DND-41 (cell line): ENCODE results near the gene PAXIP1.
A peak's percentile ranks its signal among the peaks of the same experiment; 100 is the strongest.

Experiments used
- ATAC-seq: fragments of 200-7000 bp; cut with Tn5 transposase; 3 replicates; pipeline ENCODE4 v1.9.1; 2021; ENCODE audit warnings: low read depth; ENCODE audit not compliant: insufficient read depth
- DNase-seq: peaks from one replicate; pipeline ENCODE4 v3.0.0-alpha.2; 2020
- H2AFZ ChIP-seq: 2 replicates; pipeline ENCODE4 v1.6.0; 2012; ENCODE audit warnings: low read depth, low read length
- H3K27ac ChIP-seq: 2 replicates; pipeline ENCODE4 v1.5.1; 2012; ENCODE audit warnings: low read length, inconsistent platforms
- H3K27me3 ChIP-seq: fragments of 200-600 bp; sonication (generic); 2 replicates; pipeline ENCODE4 v1.6.0; 2012; ENCODE audit warnings: low read length, mild to moderate bottlenecking, inconsistent platforms; ENCODE audit not compliant: insufficient read depth, poor library complexity
- H3K36me3 ChIP-seq: 2 replicates; pipeline ENCODE4 v1.5.1; 2012; ENCODE audit warnings: low read length, inconsistent platforms; ENCODE audit not compliant: insufficient read depth
- H3K4me1 ChIP-seq: 2 replicates; pipeline ENCODE4 v1.5.1; 2012; ENCODE audit warnings: mild to moderate bottlenecking, low read length; ENCODE audit not compliant: insufficient read depth
- H3K4me2 ChIP-seq: 2 replicates; pipeline ENCODE4 v1.6.0; 2012; ENCODE audit warnings: mild to moderate bottlenecking, moderate library complexity, low read length, inconsistent platforms; ENCODE audit not compliant: insufficient read depth
- H3K4me3 ChIP-seq, 2 experiments: fragments of 200-600 bp in 1 of 2; shearing (Covaris generic) in 1 of 2; 2 replicates each; pipeline ENCODE4 v1.5.1; 2012 to 2016; ENCODE audit warnings: inconsistent platforms in 2 of 2, low read length in 2 of 2, mild to moderate bottlenecking in 2 of 2, low read depth in 1 of 2, moderate library complexity in 1 of 2
- H3K79me2 ChIP-seq: 2 replicates; pipeline ENCODE4 v1.6.0; 2012; ENCODE audit warnings: low read length, inconsistent platforms; ENCODE audit not compliant: insufficient read depth
- H3K9ac ChIP-seq: 2 replicates; pipeline ENCODE4 v1.6.0; 2012; ENCODE audit warnings: low read depth, mild to moderate bottlenecking, inconsistent platforms, low read length, moderate library complexity
- H3K9me3 ChIP-seq: 2 replicates; pipeline ENCODE4 v1.5.1; 2012; ENCODE audit warnings: low read length, moderate library complexity, mild to moderate bottlenecking, inconsistent platforms; ENCODE audit not compliant: insufficient read depth, severe bottlenecking
- H4K20me1 ChIP-seq: 2 replicates; pipeline ENCODE4 v1.6.0; 2012; ENCODE audit warnings: low read length; ENCODE audit not compliant: insufficient read depth
- EZH2 ChIP-seq: IDR thresholded peaks from 3 replicates; pipeline ENCODE4 v1.6.1; 2012; ENCODE audit warnings: borderline replicate concordance, low read depth, mild to moderate bottlenecking, moderate library complexity, low read length, inconsistent platforms; ENCODE audit not compliant: severe bottlenecking
- TF ChIP-seq, protein P1 (sequence below): IDR thresholded peaks from 2 replicates; pipeline ENCODE4 v1.5.1; 2012; ENCODE audit warnings: borderline replicate concordance, low read length, moderate library complexity, mild to moderate bottlenecking; ENCODE audit not compliant: poor library complexity, severe bottlenecking; ENCODE audit errors: extremely low read depth

Gene PAXIP1

DNA sequence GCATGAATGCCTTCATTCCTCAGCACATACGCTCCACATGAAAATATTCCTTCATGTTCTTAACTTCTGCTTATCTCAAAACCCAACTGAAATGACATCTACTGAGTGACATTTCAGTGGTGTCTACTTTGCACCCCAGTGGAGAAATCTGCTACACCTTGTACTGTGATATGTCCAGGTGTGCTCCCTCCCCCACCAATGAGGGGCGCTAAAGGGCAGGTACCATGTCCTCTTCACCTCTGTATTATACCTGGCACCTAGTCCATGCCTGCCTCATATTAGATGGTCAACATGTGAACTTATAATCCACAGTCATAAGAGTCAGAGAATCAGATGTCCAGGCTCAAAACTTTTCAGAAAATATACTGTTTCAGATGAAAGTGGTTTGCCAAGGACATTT lies 2.1 kb downstream of the PAXIP1 start:
- Histone ChIP-seq H3K27me3 (no peaks in the 10 kb centered on the region), H3K4me3 (peak overlapping the region in 1 of 2 experiments; percentile 33; a peak in 1 of 4 replicates), H3K79me2 (peaks cover 79% of the 10 kb centered on the region), H2AFZ (no peak overlapping the region), H3K4me1 (peaks cover 46% of the 10 kb centered on the region), H4K20me1 (peaks cover 33% of the 10 kb centered on the region), H3K9me3 (no peaks in the 10 kb centered on the region), H3K27ac (0 out of 2 replicates have a peak overlapping the region, but pooled peaks have one; percentile 9), H3K36me3 (peaks cover 42% of the 10 kb centered on the region), H3K4me2 (peak overlapping the region; percentile 77), H3K9ac (peak overlapping the region; percentile 2; the same call in 1 of the 2 replicates)
- no peak for ATAC-seq
- TF ChIP-seq, protein P1, sequence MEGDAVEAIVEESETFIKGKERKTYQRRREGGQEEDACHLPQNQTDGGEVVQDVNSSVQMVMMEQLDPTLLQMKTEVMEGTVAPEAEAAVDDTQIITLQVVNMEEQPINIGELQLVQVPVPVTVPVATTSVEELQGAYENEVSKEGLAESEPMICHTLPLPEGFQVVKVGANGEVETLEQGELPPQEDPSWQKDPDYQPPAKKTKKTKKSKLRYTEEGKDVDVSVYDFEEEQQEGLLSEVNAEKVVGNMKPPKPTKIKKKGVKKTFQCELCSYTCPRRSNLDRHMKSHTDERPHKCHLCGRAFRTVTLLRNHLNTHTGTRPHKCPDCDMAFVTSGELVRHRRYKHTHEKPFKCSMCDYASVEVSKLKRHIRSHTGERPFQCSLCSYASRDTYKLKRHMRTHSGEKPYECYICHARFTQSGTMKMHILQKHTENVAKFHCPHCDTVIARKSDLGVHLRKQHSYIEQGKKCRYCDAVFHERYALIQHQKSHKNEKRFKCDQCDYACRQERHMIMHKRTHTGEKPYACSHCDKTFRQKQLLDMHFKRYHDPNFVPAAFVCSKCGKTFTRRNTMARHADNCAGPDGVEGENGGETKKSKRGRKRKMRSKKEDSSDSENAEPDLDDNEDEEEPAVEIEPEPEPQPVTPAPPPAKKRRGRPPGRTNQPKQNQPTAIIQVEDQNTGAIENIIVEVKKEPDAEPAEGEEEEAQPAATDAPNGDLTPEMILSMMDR, result peak; percentile 44
- no peak for TF ChIP-seq EZH2
- DNase-seq, result no peak

DNA sequence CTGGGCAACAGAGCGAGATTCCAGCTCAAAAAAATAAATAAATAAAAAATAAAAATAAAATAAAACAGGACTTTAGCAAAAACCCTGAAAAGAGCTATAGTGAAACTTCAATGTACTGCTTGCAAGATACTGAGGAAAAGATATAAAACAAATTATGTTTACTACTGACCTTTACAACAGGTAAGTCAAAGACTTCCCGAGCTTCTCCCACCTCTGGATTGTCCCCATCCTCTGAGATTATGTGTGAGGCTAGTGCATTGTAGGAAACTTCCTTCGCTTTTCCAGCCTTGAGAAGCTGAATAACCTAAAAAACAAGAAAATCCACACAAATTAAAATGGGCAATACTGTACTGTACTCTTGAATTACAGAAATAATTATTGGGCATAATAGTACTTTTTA lies 4.4 kb downstream of the PAXIP1 start:
- H3K4me1 ChIP-seq, result peaks cover 34% of the 10 kb centered on the region
- no peaks in the 10 kb centered on the region for H3K27me3 ChIP-seq
- H3K79me2 ChIP-seq, result peaks cover 79% of the 10 kb centered on the region
- H3K27ac ChIP-seq, result no peak overlapping the region
- H4K20me1 ChIP-seq, result peaks cover 45% of the 10 kb centered on the region
- H3K9ac ChIP-seq, result no peak overlapping the region
- peaks cover 51% of the 10 kb centered on the region for H3K36me3 ChIP-seq
- no peak overlapping the region for H3K4me2 ChIP-seq
- no peak overlapping the region for H2AFZ ChIP-seq
- TF ChIP-seq, protein P1, result no peak
- TF ChIP-seq EZH2, result no peak
- ATAC-seq, result no peak
- H3K9me3 ChIP-seq, result no peaks in the 10 kb centered on the region
- H3K4me3 ChIP-seq, result no peak overlapping the region
- no peak for DNase-seq

DNA sequence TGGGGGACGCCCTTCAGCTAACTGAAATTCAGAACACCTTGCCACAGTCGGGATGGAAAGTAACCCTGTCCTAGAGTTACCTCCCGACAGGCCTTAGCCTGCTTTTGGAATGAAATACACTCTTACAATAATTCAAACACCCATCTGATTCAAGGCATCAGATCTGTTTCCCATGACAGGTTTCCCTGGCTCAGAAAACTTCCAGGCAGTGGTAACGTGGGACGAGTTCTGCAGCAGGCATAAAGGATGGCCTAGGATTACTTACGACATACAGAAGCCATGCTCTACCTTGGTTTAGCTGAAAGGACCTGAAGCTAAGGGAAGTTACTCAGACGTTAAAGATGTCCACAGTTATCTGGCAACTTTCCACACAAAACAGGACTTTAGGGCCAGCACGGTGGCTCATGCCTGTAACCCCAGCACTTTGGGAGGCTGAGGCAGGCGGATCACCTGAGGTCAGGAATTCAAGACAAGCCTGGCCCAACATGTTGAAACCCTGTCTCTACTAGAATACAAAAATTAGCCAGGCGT lies 5.0 kb downstream of the PAXIP1 start:
- Histone ChIP-seq H3K4me1 (peaks cover 34% of the 10 kb centered on the region), H3K4me2 (no peak overlapping the region), H3K36me3 (peaks cover 57% of the 10 kb centered on the region), H3K9me3 (no peaks in the 10 kb centered on the region), H3K9ac (no peak overlapping the region), H2AFZ (no peak overlapping the region), H3K27me3 (no peaks in the 10 kb centered on the region), H3K79me2 (peaks cover 82% of the 10 kb centered on the region), H4K20me1 (peaks cover 47% of the 10 kb centered on the region), H3K4me3 (no peak overlapping the region), H3K27ac (no peak overlapping the region)
- no peak for ATAC-seq
- TF ChIP-seq EZH2, result no peak
- TF ChIP-seq, protein P1, result no peak
- DNase-seq, result no peak
